Ovary (tissue), 9 donors: ENCODE measurements around the gene DDX6. TPM values are rescaled to one million over a fixed set of nuclear protein-coding genes. Genes with fewer than 3 reads are reported as not detected.

Experiments
- DNase-seq, 5 donors: peaks; one replicate each; pipeline ENCODE4 v3.0.0-alpha.2; 2019 to 2020
- H3K27ac ChIP-seq, 2 donors: fragments of 200-600 bp; one replicate each; pipeline versions ENCODE4 v1.5.1 to v1.8.0; 2019 to 2022
- H3K27me3 ChIP-seq: fragments of 200-600 bp; one replicate; pipeline ENCODE4 v1.8.0; 2022
- H3K36me3 ChIP-seq: fragments of 200-600 bp; sonication (generic); one replicate; pipeline ENCODE4 v1.5.1; 2019
- H3K4me1 ChIP-seq: one replicate; pipeline ENCODE4 v1.8.1; 2013; ENCODE audit warnings: mild to moderate bottlenecking, moderate library complexity; ENCODE audit not compliant: insufficient read depth
- H3K4me3 ChIP-seq: fragments of 200-600 bp; sonication (generic); one replicate; pipeline ENCODE4 v1.5.1; 2017
- H3K9me3 ChIP-seq, 2 donors: fragments of 200-600 bp in 1 of 2; sonication (generic) in 1 of 2; one replicate each; pipeline versions ENCODE4 v1.5.1 to v1.8.1; 2013 to 2019; ENCODE audit warnings: mild to moderate bottlenecking in 1 of 2, moderate library complexity in 1 of 2
- EP300 ChIP-seq: sonication (generic); formaldehyde crosslinking; IDR thresholded peaks from one replicate; pipeline ENCODE4 v1.6.1; 2017; ENCODE audit warnings: antibody characterized with exemption
- POLR2A ChIP-seq: fragments of 450-650 bp; IDR thresholded peaks from one replicate; pipeline ENCODE4 v1.6.1; 2017; ENCODE audit warnings: antibody characterized with exemption, mild to moderate bottlenecking, moderate library complexity
- WGBS, 3 donors: extraction: QIAGEN DNeasy Blood & Tissue Kit in 1 of 3; methylation state at CpG; one replicate each; pipeline versions ENCODE4 v1.1.5 to v1.1.7; 2013 to 2017; 5-methylcytosine and 5-hydroxymethylcytosine counted together
- intact Hi-C, 4 donors: fragments of 100-400 bp; cut with DNase I; formaldehyde crosslinking; loops; one replicate each; pipeline versions ENCODE4 v1.11.0 to v1.15.1; 2022 to 2023
- polyA plus RNA-seq, 2 donors: library from polyadenylated mRNA; stranded (reverse); fragments of 200-250 nt in 1 of 2; fragments of 350-450 nt in 1 of 2; fragmentation: Illumina TruSeq in 1 of 2; extraction: RNeasy Lipid Tissue Mini Kit (QIAGEN cat#74804) in 1 of 2; gene quantifications; one replicate each; pipeline ENCODE4 v1.2.3, GENCODE V29; 2013 to 2014
- total RNA-seq, 7 donors: library from RNA; depleted of rRNA in 2 of 7; stranded (reverse); fragments of >200 nt in 2 of 7; fragmentation: NEBNext Ultra II Directional in 3 of 7; extraction: Animal tissue kit (Norgen Biotek cat#: 25700) in 3 of 7; gene quantifications; one replicate each; pipeline versions ENCODE4 v1.1.0 to v1.2.4, GENCODE V29; 2016 to 2023
- TF ChIP-seq, protein P1 (sequence below), 3 donors: fragments of 450-650 bp in 2 of 3; fragments of 200-600 bp in 1 of 3; IDR thresholded peaks; one replicate each; pipeline versions ENCODE4 v1.5.1 to v1.8.0; 2016 to 2022; ENCODE audit warnings: antibody characterized with exemption in 3 of 3, mild to moderate bottlenecking in 1 of 3
- donor health status: DM: no; HTN: no; CAD: no; lungs with moderate emphysema.
- donor health status: DM: no; HTN: no; CAD: no.
- donor health status: Bipolar disorder and iron deficiency.
- donor health status: DM: yes; HTN: yes; CAD: no.
- donor health status: DM: no; HTN: no; CAD: no.
- donor health status: DM: yes; HTN: yes; CAD: no.

The DDX6 gene
- total and polyA plus RNA-seq, 9 donors = 33.9 to 212 (median 143) TPM

DNA sequence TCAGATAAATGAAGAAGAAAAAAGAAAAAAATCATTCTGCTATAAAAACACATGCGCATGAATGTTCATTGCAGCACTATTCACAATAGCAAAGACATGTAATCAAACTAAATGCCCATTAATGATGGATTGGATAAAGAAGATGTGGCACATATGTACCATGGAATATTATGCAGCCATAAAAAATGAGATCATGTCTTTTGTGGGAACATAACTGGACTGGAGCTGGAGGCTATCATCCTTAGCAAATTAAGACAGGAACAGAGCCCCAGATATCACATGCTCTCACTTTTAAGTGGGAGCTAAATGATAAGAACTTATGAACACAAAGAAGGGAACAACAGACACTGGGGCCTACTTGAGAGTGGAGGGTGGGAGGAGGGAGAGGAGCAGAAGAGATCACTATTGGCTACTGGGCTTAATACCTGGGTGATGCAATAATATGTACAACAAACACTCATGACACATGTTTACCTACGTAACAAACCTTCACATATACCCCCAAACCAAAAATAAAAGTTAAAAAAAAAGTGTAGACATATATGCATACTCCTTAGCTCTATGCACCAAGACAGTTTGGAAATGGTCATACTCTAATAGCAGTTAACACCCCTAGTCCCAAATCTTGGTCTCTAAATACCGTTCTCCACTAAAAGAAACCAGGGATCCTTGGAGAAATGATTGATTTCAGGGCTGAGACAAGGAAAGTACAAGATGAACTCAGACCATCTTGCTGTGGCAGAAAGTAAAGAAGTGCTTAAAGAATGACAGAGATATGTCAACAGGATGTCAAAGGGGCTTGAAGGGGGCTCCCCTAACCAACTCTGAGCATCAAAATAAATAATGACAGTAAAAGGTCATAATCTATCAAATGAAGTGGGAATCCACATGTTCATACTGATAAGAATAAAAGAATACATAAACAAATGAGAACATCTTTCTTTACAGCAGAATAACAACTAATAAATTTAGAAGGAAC lies 17.1 kb upstream of the DDX6 start:
- no peak overlapping the region for H3K4me3 ChIP-seq
- 77 to 94% (median 83%) methylated on average over 3 of the region's 3 CpGs for WGBS, 3 donors
- H3K9me3 ChIP-seq = no peaks in the 10 kb centered on the region
- H3K27me3 ChIP-seq = no peaks in the 10 kb centered on the region
- no peaks in the 10 kb centered on the region for H3K36me3 ChIP-seq
- no peak for DNase-seq
- intact Hi-C loops = loop anchor here in 1 of 4 donors (10.0 kb wide), 1 partner anchor 47 kb away; no protein-coding TSS in a partner anchor
- TF ChIP-seq POLR2A = no peak
- TF ChIP-seq, protein P1, sequence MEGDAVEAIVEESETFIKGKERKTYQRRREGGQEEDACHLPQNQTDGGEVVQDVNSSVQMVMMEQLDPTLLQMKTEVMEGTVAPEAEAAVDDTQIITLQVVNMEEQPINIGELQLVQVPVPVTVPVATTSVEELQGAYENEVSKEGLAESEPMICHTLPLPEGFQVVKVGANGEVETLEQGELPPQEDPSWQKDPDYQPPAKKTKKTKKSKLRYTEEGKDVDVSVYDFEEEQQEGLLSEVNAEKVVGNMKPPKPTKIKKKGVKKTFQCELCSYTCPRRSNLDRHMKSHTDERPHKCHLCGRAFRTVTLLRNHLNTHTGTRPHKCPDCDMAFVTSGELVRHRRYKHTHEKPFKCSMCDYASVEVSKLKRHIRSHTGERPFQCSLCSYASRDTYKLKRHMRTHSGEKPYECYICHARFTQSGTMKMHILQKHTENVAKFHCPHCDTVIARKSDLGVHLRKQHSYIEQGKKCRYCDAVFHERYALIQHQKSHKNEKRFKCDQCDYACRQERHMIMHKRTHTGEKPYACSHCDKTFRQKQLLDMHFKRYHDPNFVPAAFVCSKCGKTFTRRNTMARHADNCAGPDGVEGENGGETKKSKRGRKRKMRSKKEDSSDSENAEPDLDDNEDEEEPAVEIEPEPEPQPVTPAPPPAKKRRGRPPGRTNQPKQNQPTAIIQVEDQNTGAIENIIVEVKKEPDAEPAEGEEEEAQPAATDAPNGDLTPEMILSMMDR (IDR thresholded peaks at IDR 0.05) = no peak
- no peak for TF ChIP-seq EP300
- no peak overlapping the region for H3K27ac ChIP-seq
- H3K4me1 ChIP-seq = no peaks in the 10 kb centered on the region

DNA sequence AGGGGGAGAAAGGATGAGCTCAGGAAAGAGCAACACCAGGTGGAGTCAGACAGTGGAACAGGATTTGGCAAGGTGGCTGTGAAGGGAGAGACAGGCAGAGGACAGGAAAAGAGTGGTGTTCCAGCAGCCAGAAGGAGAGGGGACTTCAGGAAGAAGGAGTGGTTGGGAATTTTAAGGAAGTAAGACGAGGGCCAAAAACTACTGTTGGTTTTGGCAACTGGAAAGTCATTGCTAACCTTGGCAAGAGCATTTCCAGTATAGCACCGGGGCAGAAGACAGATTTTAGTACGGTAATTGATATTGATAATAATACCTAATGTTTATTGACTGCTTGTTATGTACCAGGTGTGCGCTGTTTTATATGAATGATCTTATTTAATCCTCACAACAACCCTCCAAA lies 15.4 kb upstream of the DDX6 start:
- Histone ChIP-seq H3K4me3 (no peak overlapping the region), H3K27ac (no peak overlapping the region), H3K9me3 (no peaks in the 10 kb centered on the region), H3K27me3 (no peaks in the 10 kb centered on the region), H3K36me3 (no peaks in the 10 kb centered on the region), H3K4me1 (no peaks in the 10 kb centered on the region)
- DNase-seq = no peak
- intact Hi-C loops = loop anchor here in 1 of 4 donors (10.0 kb wide), 1 partner anchor 48 kb away; no protein-coding TSS in a partner anchor
- 59 to 68% (median 62%) methylated on average over 4 of the region's 4 CpGs for WGBS, 3 donors
- TF ChIP-seq POLR2A (no peak), EP300 (no peak)
- TF ChIP-seq, protein P1 (IDR thresholded peaks at IDR 0.05) = no peak

DNA sequence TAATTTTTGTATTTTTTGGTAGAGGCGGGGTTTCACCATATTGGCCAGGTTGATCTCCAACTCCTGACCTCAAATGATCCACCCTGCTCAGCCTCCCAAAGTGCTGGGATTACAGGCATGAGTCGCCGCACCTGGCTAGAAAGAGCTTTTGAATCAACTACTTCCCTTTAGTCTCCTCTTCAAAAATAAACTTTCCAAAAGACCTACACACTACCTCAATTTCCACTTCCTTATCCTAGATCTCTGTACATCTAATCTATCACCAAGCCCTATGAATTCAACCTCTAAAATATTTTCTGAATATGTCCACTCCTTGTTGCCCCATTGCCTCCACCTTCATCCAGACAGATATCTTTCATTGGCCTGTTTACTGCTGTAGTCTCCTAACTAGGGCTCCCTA lies 13.1 kb upstream of the DDX6 start:
- Histone ChIP-seq H3K9me3 (no peaks in the 10 kb centered on the region), H3K36me3 (no peaks in the 10 kb centered on the region), H3K4me1 (no peaks in the 10 kb centered on the region), H3K27ac (no peak overlapping the region), H3K4me3 (no peak overlapping the region), H3K27me3 (no peaks in the 10 kb centered on the region)
- no peak for TF ChIP-seq POLR2A
- TF ChIP-seq EP300 = no peak
- TF ChIP-seq, protein P1 (IDR thresholded peaks at IDR 0.05) = no peak
- intact Hi-C loops = loop anchor here in 1 of 4 donors (10.0 kb wide), 1 partner anchor 51 kb away; no protein-coding TSS in a partner anchor
- 94 to 98% (median 94%) methylated on average over 3 of the region's 3 CpGs for WGBS, 3 donors
- no peak for DNase-seq

DNA sequence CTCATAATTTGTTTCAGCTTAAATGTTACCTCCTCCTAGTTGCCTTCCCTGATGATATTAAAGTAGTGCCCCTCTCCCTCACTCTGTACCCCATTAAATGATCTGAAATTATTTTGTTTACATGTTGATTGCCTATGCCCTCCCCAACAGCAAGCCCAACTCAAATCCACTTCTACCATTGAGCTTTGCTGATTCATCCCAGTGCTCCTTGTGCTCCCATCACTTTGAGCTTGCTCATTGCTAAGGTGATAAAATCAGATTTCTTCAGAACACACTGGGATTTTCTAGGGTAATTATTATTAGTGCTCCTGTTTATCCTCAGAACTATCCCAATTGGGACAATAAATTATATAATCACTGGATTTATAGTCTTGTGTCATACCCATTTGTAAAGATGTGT lies 8.4 kb upstream of the DDX6 start:
- intact Hi-C loops = no loop called here
- no peak for DNase-seq
- Histone ChIP-seq H3K4me1 (no peaks in the 10 kb centered on the region), H3K27ac (no peak overlapping the region), H3K4me3 (no peak overlapping the region), H3K9me3 (no peaks in the 10 kb centered on the region), H3K27me3 (no peaks in the 10 kb centered on the region), H3K36me3 (no peaks in the 10 kb centered on the region)
- TF ChIP-seq POLR2A = no peak
- TF ChIP-seq, protein P1 (IDR thresholded peaks at IDR 0.05) = no peak
- no peak for TF ChIP-seq EP300
